GM12891 (cell line): ENCODE data around the gene MZB1.
A peak's percentile ranks its signal among the peaks of the same experiment; 100 is the strongest.

Source experiments
- POLR2AphosphoS5 ChIP-seq: IDR thresholded peaks from 2 replicates; pipeline ENCODE4 v1.6.1; 2011; ENCODE audit warnings: low read depth, low read length, control low read depth
- TAF1 ChIP-seq: IDR thresholded peaks from 2 replicates; pipeline ENCODE4 v1.6.1; 2011; ENCODE audit warnings: low read depth, low read length, control low read depth

GRCh38 chr5:139389701-139390638 is at the start of gene MZB1:
- TF ChIP-seq TAF1, result peak; percentile 86
- TF ChIP-seq POLR2AphosphoS5, result peak; percentile 94
